K562 (cell line): ENCODE results near the gene ZCCHC14. TPM values are rescaled to one million over a fixed set of nuclear protein-coding genes. Genes with fewer than 3 reads are reported as not detected.
A peak's percentile ranks its signal among the peaks of the same experiment; 100 is the strongest.

Experiments used
- AFF4 ChIP-seq: sonication (generic); formaldehyde crosslinking; IDR thresholded peaks from 2 replicates; pipeline ENCODE4 v1.8.0; 2023; ENCODE audit warnings: mild to moderate bottlenecking, missing genetic modification reagents
- BMI1 ChIP-seq: fragments of 150-350 bp; IDR thresholded peaks from 2 replicates; pipeline ENCODE4 v1.6.1; 2014; ENCODE audit warnings: low read length
- CTCF ChIP-seq, 3 experiments: IDR thresholded peaks in 2 of 3; conservative IDR thresholded peaks in 1 of 3; 2 replicates each; pipeline ENCODE4 v1.5.1; 2011 to 2012; ENCODE audit warnings: low read length in 3 of 3, mild to moderate bottlenecking in 3 of 3, control low read depth in 2 of 3, improper control_type of control experiment in 1 of 3, inconsistent platforms in 1 of 3, low read depth in 1 of 3, mixed read lengths in 1 of 3, moderate library complexity in 1 of 3; ENCODE audit not compliant: insufficient read depth in 2 of 3
- DMBX1 ChIP-seq: fragments of 250-450 bp; sonication (Bioruptor Pico); IDR thresholded peaks from 2 replicates; pipeline ENCODE4 v1.8.0; 2022; ENCODE audit warnings: inconsistent platforms, mild to moderate bottlenecking, moderate library complexity, borderline replicate concordance
- MCM2 ChIP-seq: fragments of 450-650 bp; IDR thresholded peaks from 2 replicates; pipeline ENCODE4 v1.6.1; 2017; ENCODE audit warnings: low read depth, mild to moderate bottlenecking
- PCBP1 ChIP-seq: fragments of 200-400 bp; formaldehyde crosslinking; IDR thresholded peaks from 2 replicates; pipeline ENCODE4 v1.6.1; 2018; ENCODE audit warnings: mild to moderate bottlenecking, low read depth, low read length; ENCODE audit not compliant: poor library complexity, severe bottlenecking
- PRPF4 ChIP-seq: fragments of 200-400 bp; formaldehyde crosslinking; IDR thresholded peaks from one replicate; pipeline ENCODE4 v1.6.1; 2017; ENCODE audit warnings: low read length, low read depth, mild to moderate bottlenecking; ENCODE audit not compliant: insufficient read depth, poor library complexity, severe bottlenecking
- SFPQ ChIP-seq: fragments of 200-400 bp; formaldehyde crosslinking; IDR thresholded peaks from 2 replicates; pipeline ENCODE4 v1.6.1; 2017; ENCODE audit warnings: mild to moderate bottlenecking, low read depth, low read length, moderate library complexity
- SMARCB1 ChIP-seq: IDR thresholded peaks from 2 replicates; pipeline ENCODE4 v1.6.1; 2011; ENCODE audit warnings: improper control_type of control experiment, low read depth; ENCODE audit not compliant: insufficient read length
- TFE3 ChIP-seq: fragments of 450-650 bp; formaldehyde crosslinking; IDR thresholded peaks from 2 replicates; pipeline ENCODE4 v1.4.0; 2020; ENCODE audit warnings: mild to moderate bottlenecking, mixed read lengths
- ZHX1 ChIP-seq: fragments of 150-350 bp; conservative IDR thresholded peaks from 2 replicates; pipeline ENCODE4 v1.6.1; 2014; ENCODE audit warnings: low read length
- ZNF224 ChIP-seq: sonication (generic); formaldehyde crosslinking; IDR thresholded peaks from 2 replicates; pipeline ENCODE4 v1.8.0; 2022; ENCODE audit warnings: mild to moderate bottlenecking, missing genetic modification reagents
- ZNF354B ChIP-seq: fragments of 250-450 bp; sonication (Bioruptor Pico); IDR thresholded peaks from 2 replicates; pipeline ENCODE4 v1.4.0; 2020
- polyA plus RNA-seq, 8 experiments: library from polyadenylated mRNA; depleted of rRNA in 4 of 8; stranded (reverse) in 5 of 8; unstranded in 3 of 8; fragments of >200 nt; fragmentation: Nextera tagmentation in 2 of 8; fragmentation: Illumina TruSeq in 1 of 8; extraction: Ambion mirVana in 2 of 8; extraction: Trizol in 1 of 8; gene quantifications; 2 replicates each; pipeline versions ENCODE4 v1.2.1 to v1.2.3, GENCODE V29; 2011 to 2014; ENCODE audit warnings: inconsistent platforms in 1 of 8, missing spikeins in 1 of 8
- total RNA-seq, 7 experiments: library from RNA; depleted of rRNA in 6 of 7; stranded (reverse); fragments of >200 nt in 6 of 7; fragmentation: Illumina TruSeq in 2 of 7; extraction: Trizol in 2 of 7; gene quantifications; 2 replicates each; pipeline versions ENCODE4 v1.2.1 to v1.2.3, GENCODE V29; 2011 to 2021; ENCODE audit warnings: low replicate concordance in 1 of 7

Gene ZCCHC14
- total and polyA plus RNA-seq, 9 of the 15 experiments (the other 6 are each of a cell fraction or from before 2014, with no cell fraction given) = 1.5 to 12.4 (median 2.9) TPM

GRCh38 chr16:87392821-87393679 lies 99.8 kb downstream of the ZCCHC14 start (continued):
- TF ChIP-seq TFE3 (no peak), AFF4 (CRISPR knock-in tag) (no peak; the same call in 1 of the 2 replicates), ZHX1 (no peak), SFPQ (no peak), ZNF354B (CRISPR knock-in tag) (no peak), DMBX1 (no peak), SMARCB1 (no peak), BMI1 (no peak), CTCF (IDR thresholded peaks at IDR 0.05 in 2 of 3, conservative IDR thresholded peaks at IDR 0.05 in 1 of 3; ENCODE audit: insufficient read depth in 2 of 3, low read depth in 1 of 3, low read length in 3 of 3) (peak; percentile 33 to 55 (median 44); a peak in 4 of 6 replicates), PCBP1 (no peak), ZNF224 (CRISPR knock-in tag) (no peak), MCM2 (no peak), PRPF4 (peak; percentile 16)
